Measurements from ENCODE around the gene SNX8. TPM values are rescaled to one million over a fixed set of nuclear protein-coding genes. Genes with fewer than 3 reads are reported as not detected.

The SNX8 gene
- total and polyA plus RNA-seq, 4 donors = 8.7 to 20.8 (median 14.8) TPM

DNA sequence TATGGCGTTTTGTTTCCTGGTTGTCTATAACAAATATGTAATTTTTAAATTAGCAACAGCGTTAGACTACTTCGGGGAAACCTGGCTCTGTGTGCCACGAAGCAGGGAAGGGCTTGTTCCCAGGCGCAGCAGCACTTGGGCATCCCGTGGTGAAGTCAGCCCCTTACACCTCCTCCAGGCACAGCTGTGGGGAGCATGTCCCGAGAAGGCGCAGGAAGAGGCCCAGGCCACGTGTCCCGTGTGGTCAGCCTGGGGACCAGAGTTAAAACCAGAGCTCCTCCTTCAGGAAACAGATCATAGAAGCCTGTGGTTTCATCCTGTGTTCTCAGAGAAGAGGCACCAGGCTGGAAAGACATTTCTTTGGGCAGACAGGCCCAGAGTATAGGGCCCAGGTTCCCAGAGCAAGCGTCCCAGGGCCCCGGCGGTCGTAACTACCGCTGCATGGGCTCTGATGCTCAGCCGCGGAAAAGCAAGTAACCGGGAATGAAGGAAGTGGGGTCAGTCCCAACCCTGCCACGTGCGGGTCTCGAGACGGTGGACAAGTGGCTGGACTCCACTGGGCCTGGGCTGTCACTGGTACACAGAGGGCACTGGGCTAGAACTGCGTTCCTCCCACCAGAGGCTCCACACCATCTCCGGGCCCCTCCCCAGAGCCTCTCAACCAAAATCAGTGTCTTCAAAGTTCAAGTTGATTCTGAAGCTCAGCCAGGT, 65.1 kb downstream of the SNX8 start:
- H3K4me3 ChIP-seq (ENCODE audit: low read depth in 1 of 3, low read length in 3 of 3) = no peak overlapping the region
- no peaks in the 10 kb centered on the region for H3K4me1 ChIP-seq (ENCODE audit: control insufficient read depth in 4 of 4, insufficient read depth in 4 of 4, low read length in 3 of 4)
- WGBS = 62% methylated on average over 24 of the region's 24 CpGs
- H3K27ac ChIP-seq (ENCODE audit: low read depth in 1 of 2, low read length in 2 of 2) = no peak overlapping the region
- H3K9me3 ChIP-seq (ENCODE audit: control insufficient read depth in 4 of 4, low read length in 3 of 4) = no peaks in the 10 kb centered on the region
- TF ChIP-seq ZBTB33 (IDR thresholded peaks at IDR 0.05) (no peak), HNF4G (IDR thresholded peaks at IDR 0.05) (no peak), NR2F2 (IDR thresholded peaks at IDR 0.05) (no peak), RAD21 (IDR thresholded peaks at IDR 0.05) (no peak), RXRA (IDR thresholded peaks at IDR 0.05) (no peak), GABPA (IDR thresholded peaks at IDR 0.05 in 1 of 2, conservative IDR thresholded peaks at IDR 0.05 in 1 of 2) (no peak), HNF4A (conservative IDR thresholded peaks at IDR 0.05) (no peak), TAF1 (conservative IDR thresholded peaks at IDR 0.05) (no peak), FOXA2 (IDR thresholded peaks at IDR 0.05) (no peak), SP1 (IDR thresholded peaks at IDR 0.05) (no peak)
- TF ChIP-seq, protein P1, sequence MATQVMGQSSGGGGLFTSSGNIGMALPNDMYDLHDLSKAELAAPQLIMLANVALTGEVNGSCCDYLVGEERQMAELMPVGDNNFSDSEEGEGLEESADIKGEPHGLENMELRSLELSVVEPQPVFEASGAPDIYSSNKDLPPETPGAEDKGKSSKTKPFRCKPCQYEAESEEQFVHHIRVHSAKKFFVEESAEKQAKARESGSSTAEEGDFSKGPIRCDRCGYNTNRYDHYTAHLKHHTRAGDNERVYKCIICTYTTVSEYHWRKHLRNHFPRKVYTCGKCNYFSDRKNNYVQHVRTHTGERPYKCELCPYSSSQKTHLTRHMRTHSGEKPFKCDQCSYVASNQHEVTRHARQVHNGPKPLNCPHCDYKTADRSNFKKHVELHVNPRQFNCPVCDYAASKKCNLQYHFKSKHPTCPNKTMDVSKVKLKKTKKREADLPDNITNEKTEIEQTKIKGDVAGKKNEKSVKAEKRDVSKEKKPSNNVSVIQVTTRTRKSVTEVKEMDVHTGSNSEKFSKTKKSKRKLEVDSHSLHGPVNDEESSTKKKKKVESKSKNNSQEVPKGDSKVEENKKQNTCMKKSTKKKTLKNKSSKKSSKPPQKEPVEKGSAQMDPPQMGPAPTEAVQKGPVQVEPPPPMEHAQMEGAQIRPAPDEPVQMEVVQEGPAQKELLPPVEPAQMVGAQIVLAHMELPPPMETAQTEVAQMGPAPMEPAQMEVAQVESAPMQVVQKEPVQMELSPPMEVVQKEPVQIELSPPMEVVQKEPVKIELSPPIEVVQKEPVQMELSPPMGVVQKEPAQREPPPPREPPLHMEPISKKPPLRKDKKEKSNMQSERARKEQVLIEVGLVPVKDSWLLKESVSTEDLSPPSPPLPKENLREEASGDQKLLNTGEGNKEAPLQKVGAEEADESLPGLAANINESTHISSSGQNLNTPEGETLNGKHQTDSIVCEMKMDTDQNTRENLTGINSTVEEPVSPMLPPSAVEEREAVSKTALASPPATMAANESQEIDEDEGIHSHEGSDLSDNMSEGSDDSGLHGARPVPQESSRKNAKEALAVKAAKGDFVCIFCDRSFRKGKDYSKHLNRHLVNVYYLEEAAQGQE (IDR thresholded peaks at IDR 0.05) = no peak
- TF ChIP-seq, protein P2, sequence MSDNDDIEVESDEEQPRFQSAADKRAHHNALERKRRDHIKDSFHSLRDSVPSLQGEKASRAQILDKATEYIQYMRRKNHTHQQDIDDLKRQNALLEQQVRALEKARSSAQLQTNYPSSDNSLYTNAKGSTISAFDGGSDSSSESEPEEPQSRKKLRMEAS (IDR thresholded peaks at IDR 0.05) = no peak
- TF ChIP-seq, protein P3, sequence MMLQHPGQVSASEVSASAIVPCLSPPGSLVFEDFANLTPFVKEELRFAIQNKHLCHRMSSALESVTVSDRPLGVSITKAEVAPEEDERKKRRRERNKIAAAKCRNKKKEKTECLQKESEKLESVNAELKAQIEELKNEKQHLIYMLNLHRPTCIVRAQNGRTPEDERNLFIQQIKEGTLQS (IDR thresholded peaks at IDR 0.05) = no peak
- no peak overlapping the region for H3K9ac ChIP-seq (ENCODE audit: low read depth in 1 of 2, low read length in 2 of 2)
- DNase-seq (ENCODE audit: low spot score) = no peak
- H3K27me3 ChIP-seq (ENCODE audit: control insufficient read depth in 4 of 4, insufficient read depth in 4 of 4, low read length in 3 of 4) = no peaks in the 10 kb centered on the region
- peaks cover 0 to 2% (median under 1%) of the 10 kb centered on the region in 4 donors for H3K36me3 ChIP-seq (ENCODE audit: control insufficient read depth in 4 of 4, insufficient read depth in 3 of 4, low read depth in 1 of 4, low read length in 3 of 4)

GRCh38 chr7:2247141-2247995, 66.9 kb downstream of the SNX8 start:
- WGBS = 75% methylated on average over 36 of the region's 36 CpGs
- Histone ChIP-seq H3K36me3 (ENCODE audit: control insufficient read depth in 4 of 4, insufficient read depth in 3 of 4, low read depth in 1 of 4, low read length in 3 of 4) (no peaks in the 10 kb centered on the region), H3K4me3 (ENCODE audit: low read depth in 1 of 3, low read length in 3 of 3) (no peak overlapping the region), H3K9me3 (ENCODE audit: control insufficient read depth in 4 of 4, low read length in 3 of 4) (no peaks in the 10 kb centered on the region), H3K9ac (ENCODE audit: low read depth in 1 of 2, low read length in 2 of 2) (no peak overlapping the region), H3K27me3 (ENCODE audit: control insufficient read depth in 4 of 4, insufficient read depth in 4 of 4, low read length in 3 of 4) (no peaks in the 10 kb centered on the region), H3K27ac (ENCODE audit: low read depth in 1 of 2, low read length in 2 of 2) (no peak overlapping the region), H3K4me1 (ENCODE audit: control insufficient read depth in 4 of 4, insufficient read depth in 4 of 4, low read length in 3 of 4) (peaks cover 4 to 8% (median 6%) of the 10 kb centered on the region in 4 donors)
- TF ChIP-seq, protein P2 (IDR thresholded peaks at IDR 0.05) = no peak
- TF ChIP-seq, protein P4, sequence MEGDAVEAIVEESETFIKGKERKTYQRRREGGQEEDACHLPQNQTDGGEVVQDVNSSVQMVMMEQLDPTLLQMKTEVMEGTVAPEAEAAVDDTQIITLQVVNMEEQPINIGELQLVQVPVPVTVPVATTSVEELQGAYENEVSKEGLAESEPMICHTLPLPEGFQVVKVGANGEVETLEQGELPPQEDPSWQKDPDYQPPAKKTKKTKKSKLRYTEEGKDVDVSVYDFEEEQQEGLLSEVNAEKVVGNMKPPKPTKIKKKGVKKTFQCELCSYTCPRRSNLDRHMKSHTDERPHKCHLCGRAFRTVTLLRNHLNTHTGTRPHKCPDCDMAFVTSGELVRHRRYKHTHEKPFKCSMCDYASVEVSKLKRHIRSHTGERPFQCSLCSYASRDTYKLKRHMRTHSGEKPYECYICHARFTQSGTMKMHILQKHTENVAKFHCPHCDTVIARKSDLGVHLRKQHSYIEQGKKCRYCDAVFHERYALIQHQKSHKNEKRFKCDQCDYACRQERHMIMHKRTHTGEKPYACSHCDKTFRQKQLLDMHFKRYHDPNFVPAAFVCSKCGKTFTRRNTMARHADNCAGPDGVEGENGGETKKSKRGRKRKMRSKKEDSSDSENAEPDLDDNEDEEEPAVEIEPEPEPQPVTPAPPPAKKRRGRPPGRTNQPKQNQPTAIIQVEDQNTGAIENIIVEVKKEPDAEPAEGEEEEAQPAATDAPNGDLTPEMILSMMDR (IDR thresholded peaks at IDR 0.05; ENCODE audit: low read depth, low read length, missing input control) = peak; percentile 31
- TF ChIP-seq RAD21 (IDR thresholded peaks at IDR 0.05) = peak; percentile 27 to 68
- peak; percentile 49 for DNase-seq (ENCODE audit: low spot score)

Data from liver (tissue), 9 donors.